Measurements from ENCODE around the gene RAB11B. TPM values are rescaled to one million over a fixed set of nuclear protein-coding genes. Genes with fewer than 3 reads are reported as not detected.
A peak's percentile ranks its signal among the peaks of the same experiment; 100 is the strongest.

The RAB11B gene
- total and polyA plus RNA-seq, 2 of the 13 experiments (the other 11 are each of a cell fraction or from before 2014, with no cell fraction given) = 6.0 to 28.4 TPM

GRCh38 chr19:8452446-8453123 is 62.4 kb downstream of the RAB11B start (continued):
- TF ChIP-seq, protein P1, sequence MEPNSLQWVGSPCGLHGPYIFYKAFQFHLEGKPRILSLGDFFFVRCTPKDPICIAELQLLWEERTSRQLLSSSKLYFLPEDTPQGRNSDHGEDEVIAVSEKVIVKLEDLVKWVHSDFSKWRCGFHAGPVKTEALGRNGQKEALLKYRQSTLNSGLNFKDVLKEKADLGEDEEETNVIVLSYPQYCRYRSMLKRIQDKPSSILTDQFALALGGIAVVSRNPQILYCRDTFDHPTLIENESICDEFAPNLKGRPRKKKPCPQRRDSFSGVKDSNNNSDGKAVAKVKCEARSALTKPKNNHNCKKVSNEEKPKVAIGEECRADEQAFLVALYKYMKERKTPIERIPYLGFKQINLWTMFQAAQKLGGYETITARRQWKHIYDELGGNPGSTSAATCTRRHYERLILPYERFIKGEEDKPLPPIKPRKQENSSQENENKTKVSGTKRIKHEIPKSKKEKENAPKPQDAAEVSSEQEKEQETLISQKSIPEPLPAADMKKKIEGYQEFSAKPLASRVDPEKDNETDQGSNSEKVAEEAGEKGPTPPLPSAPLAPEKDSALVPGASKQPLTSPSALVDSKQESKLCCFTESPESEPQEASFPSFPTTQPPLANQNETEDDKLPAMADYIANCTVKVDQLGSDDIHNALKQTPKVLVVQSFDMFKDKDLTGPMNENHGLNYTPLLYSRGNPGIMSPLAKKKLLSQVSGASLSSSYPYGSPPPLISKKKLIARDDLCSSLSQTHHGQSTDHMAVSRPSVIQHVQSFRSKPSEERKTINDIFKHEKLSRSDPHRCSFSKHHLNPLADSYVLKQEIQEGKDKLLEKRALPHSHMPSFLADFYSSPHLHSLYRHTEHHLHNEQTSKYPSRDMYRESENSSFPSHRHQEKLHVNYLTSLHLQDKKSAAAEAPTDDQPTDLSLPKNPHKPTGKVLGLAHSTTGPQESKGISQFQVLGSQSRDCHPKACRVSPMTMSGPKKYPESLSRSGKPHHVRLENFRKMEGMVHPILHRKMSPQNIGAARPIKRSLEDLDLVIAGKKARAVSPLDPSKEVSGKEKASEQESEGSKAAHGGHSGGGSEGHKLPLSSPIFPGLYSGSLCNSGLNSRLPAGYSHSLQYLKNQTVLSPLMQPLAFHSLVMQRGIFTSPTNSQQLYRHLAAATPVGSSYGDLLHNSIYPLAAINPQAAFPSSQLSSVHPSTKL (CRISPR knock-in tag; IDR thresholded peaks at IDR 0.05) = 0 out of 2 replicates have a peak, but pooled peaks have one; percentile 14
- TF ChIP-seq CEBPG (CRISPR knock-in tag; IDR thresholded peaks at IDR 0.05) (peak; percentile 39; the same call in 1 of the 2 replicates), MAZ (IDR thresholded peaks at IDR 0.05; ENCODE audit: borderline replicate concordance, low read depth, low read length) (no peak), MAZ (CRISPR knock-in tag; IDR thresholded peaks at IDR 0.05; ENCODE audit: low read depth) (no peak), ZNF879 (CRISPR knock-in tag; IDR thresholded peaks at IDR 0.05) (no peak)

DNA sequence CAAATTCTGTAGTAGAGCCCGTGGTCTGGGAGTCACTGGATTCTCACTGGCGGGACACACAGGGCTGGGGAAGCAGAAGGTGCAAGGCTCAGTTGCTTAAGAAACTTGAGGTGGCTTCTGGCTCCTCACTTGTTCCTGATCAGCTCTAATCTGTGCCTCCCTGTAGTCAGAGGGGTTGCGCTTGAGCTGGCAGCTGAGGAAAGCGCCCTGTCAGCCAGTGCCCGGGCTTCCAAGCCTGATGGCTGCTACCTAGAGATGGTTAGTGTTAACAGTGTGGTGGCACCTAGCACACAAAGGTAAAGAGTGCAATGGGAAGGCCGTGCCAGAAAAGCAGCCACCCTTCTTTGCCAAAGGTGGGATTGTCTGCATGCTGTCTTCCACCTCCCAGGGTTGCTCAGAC is 63.5 kb downstream of the RAB11B start:
- intact Hi-C loops (cut with micrococcal nuclease; ENCODE audit: unreplicated experiment) = no loop called here
- POLR2A ChIA-PET = interaction anchor here (1.4 kb wide), 1 partner anchor 30 kb away, joined by 6 read pairs; no protein-coding TSS in a partner anchor
- TF ChIP-seq, protein P2, sequence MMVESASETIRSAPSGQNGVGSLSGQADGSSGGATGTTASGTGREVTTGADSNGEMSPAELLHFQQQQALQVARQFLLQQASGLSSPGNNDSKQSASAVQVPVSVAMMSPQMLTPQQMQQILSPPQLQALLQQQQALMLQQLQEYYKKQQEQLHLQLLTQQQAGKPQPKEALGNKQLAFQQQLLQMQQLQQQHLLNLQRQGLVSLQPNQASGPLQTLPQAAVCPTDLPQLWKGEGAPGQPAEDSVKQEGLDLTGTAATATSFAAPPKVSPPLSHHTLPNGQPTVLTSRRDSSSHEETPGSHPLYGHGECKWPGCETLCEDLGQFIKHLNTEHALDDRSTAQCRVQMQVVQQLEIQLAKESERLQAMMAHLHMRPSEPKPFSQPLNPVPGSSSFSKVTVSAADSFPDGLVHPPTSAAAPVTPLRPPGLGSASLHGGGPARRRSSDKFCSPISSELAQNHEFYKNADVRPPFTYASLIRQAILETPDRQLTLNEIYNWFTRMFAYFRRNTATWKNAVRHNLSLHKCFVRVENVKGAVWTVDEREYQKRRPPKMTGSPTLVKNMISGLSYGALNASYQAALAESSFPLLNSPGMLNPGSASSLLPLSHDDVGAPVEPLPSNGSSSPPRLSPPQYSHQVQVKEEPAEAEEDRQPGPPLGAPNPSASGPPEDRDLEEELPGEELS (CRISPR knock-in tag; IDR thresholded peaks at IDR 0.05) = no peak
- no peak for TF ChIP-seq SOX6 (IDR thresholded peaks at IDR 0.05)
- TF ChIP-seq SOX6 (CRISPR knock-in tag; IDR thresholded peaks at IDR 0.05) = no peak
- no peak for TF ChIP-seq E2F5 (CRISPR knock-in tag; conservative IDR thresholded peaks at IDR 0.05)
- TF ChIP-seq ATF4 (CRISPR knock-in tag; IDR thresholded peaks at IDR 0.05) = no peak
- TF ChIP-seq ZMYM4 (CRISPR knock-in tag; IDR thresholded peaks at IDR 0.05) = no peak
- no peak for TF ChIP-seq ZNF607 (CRISPR knock-in tag; IDR thresholded peaks at IDR 0.05; ENCODE audit: borderline replicate concordance)
- TF ChIP-seq, protein P3, sequence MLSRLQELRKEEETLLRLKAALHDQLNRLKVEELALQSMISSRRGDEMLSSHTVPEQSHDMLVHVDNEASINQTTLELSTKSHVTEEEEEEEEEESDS (CRISPR knock-in tag; IDR thresholded peaks at IDR 0.05; ENCODE audit: borderline replicate concordance) = no peak
- TF ChIP-seq ZNF644 (CRISPR knock-in tag; IDR thresholded peaks at IDR 0.05; ENCODE audit: low read depth) = no peak
- TF ChIP-seq ZNF333 (CRISPR knock-in tag; IDR thresholded peaks at IDR 0.05; ENCODE audit: borderline replicate concordance) = no peak

More for the DNA sequence above, 63.5 kb downstream of the RAB11B start:
- FAIRE-seq = no peak
- peaks cover 95% of the 10 kb centered on the region for H4K20me1 ChIP-seq (ENCODE audit: insufficient read depth, low read length)
- H2AFZ ChIP-seq (ENCODE audit: low read length) = no peak overlapping the region
- H3K27ac ChIP-seq (ENCODE audit: extremely low read length, insufficient read depth, low read length) = no peak overlapping the region
- ATAC-seq = no peak
- H3K4me1 ChIP-seq (ENCODE audit: insufficient read depth, low read length) = peaks cover 75% of the 10 kb centered on the region
- H3K27me3 ChIP-seq (ENCODE audit: control insufficient read depth in 1 of 2, insufficient read depth in 2 of 2, low read length in 2 of 2) = no peaks in the 10 kb centered on the region
- H3K36me3 ChIP-seq (replicated peaks in 1 of 2; ENCODE audit: control insufficient read depth in 1 of 2, insufficient read depth in 2 of 2, low read length in 2 of 2) = peaks cover 21 to 56% of the 10 kb centered on the region in 2 experiments
- no peaks in the 10 kb centered on the region for H3K9me3 ChIP-seq (ENCODE audit: low read length)
- WGBS (ENCODE audit: low lambda C conversion rate) = 100% methylated on average over 6 of the region's 6 CpGs
- DNase-seq (ENCODE audit: low spot score) = no peak
- H3K4me2 ChIP-seq (ENCODE audit: low read depth, low read length) = no peak overlapping the region
- H3K4me3 ChIP-seq (replicated peaks in 1 of 3; ENCODE audit: insufficient read depth in 1 of 3, low read depth in 2 of 3, low read length in 3 of 3) = no peak overlapping the region
- CTCF ChIA-PET (ENCODE audit: low intra/inter-chr PET ratio, low total read pairs) = no interaction called here
- no peak overlapping the region for H3K9ac ChIP-seq (ENCODE audit: insufficient read depth, low read depth, low read length)
- peaks cover 96% of the 10 kb centered on the region for H3K79me2 ChIP-seq (ENCODE audit: insufficient read depth, low read length)
- no TSS peak for BruUV-seq (replicated peaks)
- in situ Hi-C loops (cut with HindIII; ENCODE audit: extremely low pct_ligation_motif_present, low pct_unique_long_range_greater_than_20kb) = loop anchor here (5.0 kb wide), 1 partner anchor 41 kb away; the partner anchor contains the start of gene MARCHF2
